ENCODE measurements around the gene KRTAP10-5. TPM values are rescaled to one million over a fixed set of nuclear protein-coding genes. Genes with fewer than 3 reads are reported as not detected.

Gene KRTAP10-5
- total RNA-seq, 1 donor from 2014 or later: not detected

GRCh38 chr21:44533891-44534627 is 46.3 kb downstream of the KRTAP10-5 start:
- no peak overlapping the region for H3K4me3 Mint-ChIP-seq
- TF ChIP-seq CTCF (conservative IDR thresholded peaks at IDR 0.05): no peak
- H3K27ac Mint-ChIP-seq (ENCODE audit: unreplicated experiment): no peak overlapping the region
- H3K9me3 Mint-ChIP-seq: peaks cover 6% of the 10 kb centered on the region
- DNase-seq (ENCODE audit: low read depth, low spot score): no peak
- no peaks in the 10 kb centered on the region for H3K4me1 Mint-ChIP-seq
- no peaks in the 10 kb centered on the region for H3K36me3 Mint-ChIP-seq (ENCODE audit: low read depth)
- H3K27me3 Mint-ChIP-seq (ENCODE audit: low read depth): no peaks in the 10 kb centered on the region

GRCh38 chr21:44533121-44533890 is 47.1 kb downstream of the KRTAP10-5 start:
- H3K27me3 Mint-ChIP-seq (ENCODE audit: low read depth): no peaks in the 10 kb centered on the region
- DNase-seq (ENCODE audit: low read depth, low spot score): no peak
- no peaks in the 10 kb centered on the region for H3K4me1 Mint-ChIP-seq
- H3K4me3 Mint-ChIP-seq: no peak overlapping the region
- peaks cover 6% of the 10 kb centered on the region for H3K9me3 Mint-ChIP-seq
- TF ChIP-seq CTCF (conservative IDR thresholded peaks at IDR 0.05): no peak
- H3K27ac Mint-ChIP-seq (ENCODE audit: unreplicated experiment): no peak overlapping the region
- H3K36me3 Mint-ChIP-seq (ENCODE audit: low read depth): no peaks in the 10 kb centered on the region

GRCh38 chr21:44532712-44533111 is 47.7 kb downstream of the KRTAP10-5 start:
- DNase-seq (ENCODE audit: low read depth, low spot score): no peak
- Mint-ChIP-seq H3K4me3 (no peak overlapping the region), H3K9me3 (peaks cover 6% of the 10 kb centered on the region), H3K27ac (ENCODE audit: unreplicated experiment) (no peak overlapping the region), H3K36me3 (ENCODE audit: low read depth) (no peaks in the 10 kb centered on the region), H3K4me1 (no peaks in the 10 kb centered on the region), H3K27me3 (ENCODE audit: low read depth) (no peaks in the 10 kb centered on the region)
- TF ChIP-seq CTCF (conservative IDR thresholded peaks at IDR 0.05): no peak

GRCh38 chr21:44531606-44532564 is 48.5 kb downstream of the KRTAP10-5 start:
- H3K27ac Mint-ChIP-seq (ENCODE audit: unreplicated experiment): no peak overlapping the region

More at GRCh38 chr21:44531606-44532564, 48.5 kb downstream of the KRTAP10-5 start:
- DNase-seq (ENCODE audit: low read depth, low spot score): no peak
- Mint-ChIP-seq H3K9me3 (peaks cover 6% of the 10 kb centered on the region), H3K4me3 (no peak overlapping the region), H3K4me1 (no peaks in the 10 kb centered on the region), H3K36me3 (ENCODE audit: low read depth) (no peaks in the 10 kb centered on the region), H3K27me3 (ENCODE audit: low read depth) (no peaks in the 10 kb centered on the region)
- no peak for TF ChIP-seq CTCF (conservative IDR thresholded peaks at IDR 0.05)

Measured in neural crest cell (in vitro differentiated cells).